ENCODE results near the gene HS1BP3. TPM values are rescaled to one million over a fixed set of nuclear protein-coding genes. Genes with fewer than 3 reads are reported as not detected.

HS1BP3 gene
- total RNA-seq, 4 donors from 2014 or later, result 7.1 to 41.8 (median 28.4) TPM

GRCh38 chr2:20578266-20578894, 72.5 kb downstream of the HS1BP3 start:
- Histone ChIP-seq H3K27me3 (no peaks in the 10 kb centered on the region), H3K4me1 (peaks cover 4 to 10% of the 10 kb centered on the region in 2 donors)

GRCh38 chr2:20577495-20578235, 73.2 kb downstream of the HS1BP3 start:
- intact Hi-C loops (cut with DNase I; ENCODE audit: low total_unique reads), result no loop called here
- Histone ChIP-seq H3K36me3 (no peaks in the 10 kb centered on the region), H3K9me3 (no peaks in the 10 kb centered on the region), H3K27me3 (no peaks in the 10 kb centered on the region), H3K4me1 (peaks cover 9 to 10% of the 10 kb centered on the region in 2 donors), H3K27ac (peak overlapping the region in 1 of 2 donors; percentile 82), H3K4me3 (no peak overlapping the region)
- no peak for TF ChIP-seq CTCF (IDR thresholded peaks at IDR 0.05)
- TF ChIP-seq POLR2A (IDR thresholded peaks at IDR 0.05), result no peak
- DNase-seq, result no peak

More at GRCh38 chr2:20578266-20578894, 72.5 kb downstream of the HS1BP3 start:
- no peak for DNase-seq
- intact Hi-C loops (cut with DNase I; ENCODE audit: low total_unique reads), result no loop called here
- Histone ChIP-seq H3K27ac (peak overlapping the region; percentile 71 to 82), H3K36me3 (no peaks in the 10 kb centered on the region), H3K4me3 (no peak overlapping the region), H3K9me3 (no peaks in the 10 kb centered on the region)
- TF ChIP-seq CTCF (IDR thresholded peaks at IDR 0.05), result peak in 1 of 4 experiments; percentile 4
- no peak for TF ChIP-seq POLR2A (IDR thresholded peaks at IDR 0.05)

GRCh38 chr2:20576598-20577115, 74.2 kb downstream of the HS1BP3 start:
- Histone ChIP-seq H3K27ac (peak overlapping the region in 1 of 2 donors; percentile 41), H3K9me3 (no peaks in the 10 kb centered on the region), H3K27me3 (no peaks in the 10 kb centered on the region), H3K4me1 (peaks cover 9 to 10% of the 10 kb centered on the region in 2 donors), H3K4me3 (no peak overlapping the region), H3K36me3 (no peaks in the 10 kb centered on the region)
- no peak for TF ChIP-seq POLR2A (IDR thresholded peaks at IDR 0.05)
- no peak for TF ChIP-seq CTCF (IDR thresholded peaks at IDR 0.05)
- DNase-seq, result no peak
- intact Hi-C loops (cut with DNase I; ENCODE audit: low total_unique reads), result no loop called here

DNA sequence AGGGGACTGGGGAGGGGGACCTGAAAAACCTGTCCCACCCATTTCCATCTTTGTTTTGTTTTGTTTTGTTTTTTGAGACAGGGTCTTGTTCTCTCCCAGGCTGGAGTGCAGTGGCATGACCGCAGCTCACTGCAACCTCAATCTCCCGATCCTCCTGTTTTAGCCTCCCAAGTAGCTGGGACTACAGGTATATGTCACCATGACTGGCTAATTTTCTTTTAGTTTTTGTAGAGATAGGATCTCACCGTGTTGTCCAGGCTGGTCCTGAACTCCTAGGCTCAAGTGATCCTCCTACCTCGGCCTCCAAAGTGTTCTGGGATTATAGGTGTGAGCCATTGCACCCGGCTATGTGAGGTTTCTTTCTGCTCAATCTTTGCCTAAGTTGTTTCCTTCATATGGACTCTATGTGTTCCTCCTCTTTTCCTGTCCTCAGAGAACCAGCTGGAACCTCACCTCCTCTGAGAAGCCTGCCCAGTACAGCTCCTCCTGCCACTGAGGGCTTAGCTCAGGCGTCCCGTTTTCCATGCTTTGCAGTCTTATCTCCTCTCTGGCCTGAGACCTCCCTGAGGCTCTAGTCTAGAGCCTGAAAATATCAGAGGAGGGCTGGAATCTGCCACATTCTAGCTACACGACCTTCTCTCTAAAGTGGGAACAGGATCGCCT, 74.8 kb downstream of the HS1BP3 start:
- Histone ChIP-seq H3K27ac (peak overlapping the region in 1 of 2 donors; percentile 41), H3K9me3 (no peaks in the 10 kb centered on the region), H3K4me1 (peaks cover 9 to 10% of the 10 kb centered on the region in 2 donors), H3K4me3 (no peak overlapping the region), H3K27me3 (no peaks in the 10 kb centered on the region), H3K36me3 (no peaks in the 10 kb centered on the region)
- no peak for DNase-seq
- intact Hi-C loops (cut with DNase I; ENCODE audit: low total_unique reads), result no loop called here
- TF ChIP-seq POLR2A (IDR thresholded peaks at IDR 0.05) (no peak), CTCF (IDR thresholded peaks at IDR 0.05) (no peak)
